ENCODE measurements around the gene SGCD.

- TF ChIP-seq POLR2A (IDR thresholded peaks at IDR 0.05) (no peak), CTCF (IDR thresholded peaks at IDR 0.05) (no peak)
These were observed 93.7 kb downstream of the SGCD start for GRCh38 chr5:156420665-156421064.

All from transverse colon (tissue), 3 donors.